Amniotic epithelial cell (primary cell): Measurements from ENCODE around the gene INHA.
A peak's percentile ranks its signal among the peaks of the same experiment; 100 is the strongest.

Source experiments
- DNase-seq: peaks from one replicate; pipeline ENCODE4 v3.0.0-alpha.2; 2010; ENCODE audit warnings: low read depth

INHA gene

DNA sequence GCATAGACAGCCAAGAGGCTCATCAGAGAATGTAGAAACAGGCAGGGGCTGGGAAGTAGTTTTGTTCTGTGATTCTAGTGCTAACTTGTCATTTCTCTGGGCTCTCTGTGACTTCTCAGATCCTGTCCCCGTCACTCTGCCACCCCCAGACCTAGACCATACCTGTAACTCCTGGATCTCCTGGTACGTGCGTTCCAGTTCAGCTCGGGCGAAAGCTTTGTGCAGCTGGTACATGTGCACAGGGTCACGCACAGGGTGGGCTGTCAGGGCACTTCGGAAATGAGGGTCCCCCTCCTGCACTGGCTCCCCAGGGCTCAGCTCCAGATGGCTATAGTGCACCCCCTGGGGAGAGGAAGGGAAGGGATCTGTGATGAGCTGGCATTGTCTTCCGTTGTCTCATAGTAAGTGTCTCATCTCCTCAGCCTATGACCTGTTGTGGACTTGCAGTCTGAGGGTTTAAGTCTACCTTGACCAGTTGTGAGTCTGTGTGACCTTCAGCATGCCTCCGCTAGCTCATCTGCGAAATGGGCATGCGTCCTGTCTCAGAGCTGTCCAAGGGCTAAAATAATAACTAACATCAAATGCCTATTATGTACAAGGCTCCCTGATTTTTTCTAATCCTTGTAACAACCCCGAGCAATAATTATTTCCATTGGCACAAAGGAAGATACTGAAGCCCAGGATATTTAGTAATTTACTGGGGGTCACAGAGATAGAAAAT, 31.2 kb upstream of the INHA start:
- no peak for DNase-seq

DNA sequence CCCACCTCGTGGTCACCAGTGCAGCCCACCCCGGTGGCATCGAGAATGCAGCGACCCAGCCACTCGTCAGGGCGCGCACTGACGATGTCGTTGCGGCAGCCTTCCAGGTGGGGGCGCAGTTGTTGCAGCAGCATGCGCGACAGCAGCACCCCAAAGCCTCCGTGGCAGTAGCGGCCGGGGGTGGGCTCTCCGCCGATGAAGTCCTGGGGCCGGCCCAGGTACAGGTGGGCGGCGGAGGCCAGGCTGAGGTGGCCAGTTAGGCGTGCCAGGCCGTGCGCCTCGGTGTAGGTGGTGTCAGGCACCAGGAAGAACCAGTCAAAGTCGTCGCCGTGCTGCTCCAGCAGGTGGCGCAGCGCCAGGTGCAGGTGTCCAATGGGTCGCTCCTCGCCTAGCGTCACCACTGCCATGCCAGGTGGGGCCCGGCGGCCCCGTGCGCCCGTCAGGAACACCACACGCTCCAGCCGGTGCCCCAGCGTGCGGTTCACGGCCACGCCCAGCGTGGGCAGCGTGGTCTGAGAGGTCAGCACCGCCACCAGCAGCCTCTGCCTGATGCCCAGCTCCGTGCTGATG, 30.4 kb upstream of the INHA start:
- peak; percentile 52 for DNase-seq

GRCh38 chr2:219542931-219543595, 29.0 kb upstream of the INHA start:
- no peak for DNase-seq

GRCh38 chr2:219543596-219544358, 28.3 kb upstream of the INHA start, which contains the start of the genes CHPF and TMEM198:
CHPF (minus strand) TSS chr2:219543809; CDS start chr2:219543538, 271 bp downstream.
TMEM198 (plus strand) TSS chr2:219544028; CDS start chr2:219544728, 700 bp downstream.
- peak; percentile 98 for DNase-seq

GRCh38 chr2:219544567-219544966, 27.5 kb upstream of the INHA start:
- no peak for DNase-seq

- DNase-seq = no peak
Observed at GRCh38 chr2:219545295-219545942, 26.7 kb upstream of the INHA start.

DNA sequence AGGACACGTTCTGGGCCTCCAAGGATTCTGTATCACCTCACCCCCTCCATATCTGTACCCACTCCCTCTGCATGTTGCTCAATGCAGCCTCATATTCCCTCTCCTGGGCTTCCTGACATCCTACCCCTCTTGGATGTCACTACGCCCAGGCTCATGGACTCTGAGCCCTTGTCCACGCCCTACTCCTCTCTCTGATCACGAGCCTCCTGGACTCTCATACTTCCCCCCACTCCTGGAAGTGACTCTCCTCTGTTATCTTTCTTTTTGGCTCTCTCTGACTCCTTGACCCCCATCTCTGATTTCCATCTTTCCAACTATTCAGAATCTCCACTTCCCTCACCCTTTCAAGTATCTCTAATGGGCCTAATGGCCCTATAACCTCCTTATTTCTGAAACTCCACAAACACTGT, 26.2 kb upstream of the INHA start:
- no peak for DNase-seq

DNA sequence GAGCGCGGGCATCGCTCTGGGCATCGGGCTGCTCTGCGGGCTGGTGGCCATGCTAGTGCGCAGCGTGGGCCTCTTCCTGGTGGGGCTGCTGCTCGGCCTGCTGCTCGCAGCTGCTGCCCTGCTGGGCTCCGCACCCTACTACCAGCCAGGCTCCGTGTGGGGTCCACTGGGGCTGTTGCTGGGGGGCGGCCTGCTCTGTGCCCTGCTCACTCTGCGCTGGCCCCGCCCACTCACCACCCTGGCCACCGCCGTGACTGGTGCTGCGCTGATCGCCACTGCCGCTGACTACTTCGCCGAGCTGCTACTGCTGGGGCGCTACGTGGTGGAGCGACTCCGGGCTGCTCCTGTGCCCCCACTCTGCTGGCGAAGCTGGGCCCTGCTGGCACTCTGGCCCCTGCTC, 24.5 kb upstream of the INHA start:
- DNase-seq = no peak

GRCh38 chr2:219548990-219549389, 23.1 kb upstream of the INHA start:
- no peak for DNase-seq

DNA sequence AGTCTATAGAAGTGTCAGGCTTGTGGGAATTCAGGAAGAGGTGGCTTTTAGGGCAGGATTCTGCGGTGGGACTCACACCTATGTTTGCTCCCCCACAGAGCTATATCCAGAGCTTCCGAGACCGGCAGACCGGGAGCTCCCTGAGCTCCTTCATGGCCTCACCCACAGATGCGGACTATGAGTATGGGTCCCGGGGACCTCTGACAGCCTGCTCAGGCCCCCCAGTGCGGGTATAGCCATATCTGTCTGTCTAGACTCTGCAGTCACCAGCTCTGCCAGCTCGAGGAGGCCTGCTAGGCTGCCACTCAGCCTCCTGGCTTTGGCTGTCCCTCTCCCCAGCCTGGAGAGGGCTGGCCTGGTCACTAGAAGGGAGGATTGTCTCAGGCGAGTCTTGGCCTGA, 22.5 kb upstream of the INHA start:
- DNase-seq = no peak

- DNase-seq = peak; percentile 56
Observed at GRCh38 chr2:219551441-219552381, 20.4 kb upstream of the INHA start.

- DNase-seq = peak; percentile 69
Observed at GRCh38 chr2:219552382-219553167, 19.5 kb upstream of the INHA start.

DNA sequence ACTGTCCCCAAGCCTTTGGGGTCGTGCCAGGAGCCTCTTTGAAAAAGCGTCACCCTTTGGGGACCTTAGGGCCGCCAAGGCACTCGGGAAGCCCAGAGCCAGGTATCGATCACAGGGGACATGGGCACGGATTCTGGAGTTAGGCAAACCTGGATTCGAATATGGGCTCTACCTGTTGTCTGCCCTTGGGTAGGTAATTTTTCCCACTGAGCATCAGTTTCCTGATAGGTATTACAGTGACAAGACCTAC, 19.0 kb upstream of the INHA start:
- no peak for DNase-seq

DNA sequence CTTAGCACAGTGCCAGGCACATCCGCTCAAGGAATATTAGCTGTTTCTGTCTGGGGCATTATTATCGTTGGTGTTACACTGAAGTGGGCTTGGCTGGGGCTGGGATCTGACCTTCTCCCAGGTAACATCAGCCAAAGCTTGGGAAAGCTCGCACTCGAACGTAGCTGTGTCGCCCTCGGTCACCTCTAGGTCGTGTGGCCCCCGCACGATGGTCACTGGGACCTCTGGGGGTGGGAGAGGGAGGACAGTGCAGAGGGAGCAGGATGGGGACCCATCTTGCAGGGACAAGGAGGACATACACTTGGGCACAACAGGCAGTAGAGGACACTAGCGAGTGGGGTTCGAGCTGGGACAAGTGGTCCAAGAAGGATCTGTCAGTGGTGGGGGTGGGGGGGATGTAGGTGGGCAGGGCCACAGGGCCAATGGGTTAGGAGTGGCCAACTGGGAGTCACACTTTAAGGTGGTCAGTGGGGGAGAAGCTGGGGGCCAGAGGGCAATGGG, 18.6 kb upstream of the INHA start:
- no peak for DNase-seq

GRCh38 chr2:219554350-219554749, 17.8 kb upstream of the INHA start:
- DNase-seq = no peak

DNA sequence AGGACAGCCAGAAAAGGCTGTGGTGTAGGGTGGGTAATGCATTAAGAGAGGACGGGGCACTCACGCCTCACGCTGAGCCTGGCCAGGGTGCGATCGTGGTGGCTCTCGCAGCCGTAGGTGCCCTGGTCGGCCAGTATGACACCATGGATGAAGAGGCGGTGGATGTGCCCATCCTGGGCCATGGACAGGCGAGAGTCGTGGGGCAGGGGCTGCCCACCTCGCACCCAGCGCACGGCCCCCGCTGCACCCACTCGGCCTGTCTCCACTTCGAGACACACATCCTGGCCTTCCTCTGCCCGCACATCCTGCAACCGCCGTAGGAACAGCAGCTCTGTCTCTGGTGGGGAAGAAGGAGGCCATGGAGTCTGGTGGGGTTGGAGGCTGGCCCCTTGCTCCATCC, 16.2 kb upstream of the INHA start:
- no peak for DNase-seq

- DNase-seq = no peak
Observed at GRCh38 chr2:219556413-219556812, 15.7 kb upstream of the INHA start.

- no peak for DNase-seq
Observed at GRCh38 chr2:219557320-219557719, 14.8 kb upstream of the INHA start.

GRCh38 chr2:219557791-219558785, 14.0 kb upstream of the INHA start:
- no peak for DNase-seq
